SJCRH30 (cell line): ENCODE results near the gene MAX. TPM values are rescaled to one million over a fixed set of nuclear protein-coding genes. Genes with fewer than 3 reads are reported as not detected.
A peak's percentile ranks its signal among the peaks of the same experiment; 100 is the strongest.
"Not testable (repeated sequence)": the region's sequence is repeated elsewhere in the genome, so short reads cannot be mapped to it uniquely, and the experiment has no call there.

Experiments
- DNase-seq, 2 experiments: peaks; one replicate each; pipeline ENCODE4 v3.0.0-alpha.2; 2015 to 2020
- H3K27ac ChIP-seq: fragments of 250-450 bp; sonication (Bioruptor Pico); 2 replicates; pipeline ENCODE4 v1.5.1; 2020; ENCODE audit warnings: mild to moderate bottlenecking, moderate library complexity
- H3K27me3 ChIP-seq: fragments of 250-450 bp; sonication (Bioruptor Pico); 2 replicates; pipeline ENCODE4 v1.5.1; 2020; ENCODE audit warnings: mild to moderate bottlenecking, moderate library complexity
- H3K36me3 ChIP-seq: fragments of 250-450 bp; sonication (Bioruptor Pico); 2 replicates; pipeline ENCODE4 v1.5.1; 2020; ENCODE audit warnings: mild to moderate bottlenecking, moderate library complexity
- H3K4me1 ChIP-seq: fragments of 250-450 bp; sonication (Bioruptor Pico); 2 replicates; pipeline ENCODE4 v1.5.1; 2020; ENCODE audit warnings: mild to moderate bottlenecking, moderate library complexity
- H3K4me3 ChIP-seq: fragments of 250-450 bp; sonication (Bioruptor Pico); 2 replicates; pipeline ENCODE4 v1.5.1; 2020; ENCODE audit warnings: mild to moderate bottlenecking, moderate library complexity
- H3K9me3 ChIP-seq: fragments of 250-450 bp; sonication (Bioruptor Pico); replicated peaks from 2 replicates; pipeline ENCODE4 v1.5.1; 2020; ENCODE audit warnings: mild to moderate bottlenecking, moderate library complexity
- total RNA-seq: library from RNA; depleted of rRNA; stranded (reverse); fragments of >200 nt; shearing (Covaris generic); gene quantifications from 2 replicates; pipeline ENCODE4 v1.2.3, GENCODE V29; 2014

MAX gene
- total RNA-seq, 1 experiment from 2014 or later = 41.8 TPM

DNA sequence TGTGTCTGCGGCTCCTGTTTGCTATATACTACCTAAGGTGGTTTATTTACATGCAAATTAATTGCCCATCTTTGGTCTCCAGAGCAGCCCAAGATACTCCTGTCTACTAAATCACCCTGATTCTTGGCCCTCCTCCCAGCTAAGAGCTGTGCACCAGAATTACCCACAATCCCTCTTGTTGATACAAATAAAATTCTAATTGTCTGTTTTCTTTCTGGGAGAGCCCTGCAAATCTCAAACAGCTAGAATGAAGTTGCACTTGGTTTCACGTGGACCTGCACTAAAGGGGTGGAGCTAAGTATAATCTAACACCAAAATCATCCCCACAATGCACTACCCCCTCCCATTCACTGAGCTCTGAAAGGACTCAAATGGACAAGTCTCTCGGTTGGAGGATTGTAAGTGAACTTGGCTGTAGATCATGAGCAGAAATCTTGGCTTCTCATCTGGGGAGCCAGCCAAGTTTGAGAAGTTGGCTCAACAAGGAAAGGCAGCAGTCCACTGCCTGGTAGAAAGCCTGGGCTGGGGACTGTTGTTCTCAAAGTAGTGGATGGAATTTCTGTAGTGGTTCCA is 6.6 kb downstream of the MAX start:
- H3K4me3 ChIP-seq = no peak overlapping the region
- no peak overlapping the region for H3K27ac ChIP-seq
- no peaks in the 10 kb centered on the region for H3K4me1 ChIP-seq
- H3K9me3 ChIP-seq = no peaks in the 10 kb centered on the region
- no peaks in the 10 kb centered on the region for H3K27me3 ChIP-seq
- DNase-seq = no peak
- peaks cover 23% of the 10 kb centered on the region for H3K36me3 ChIP-seq

DNA sequence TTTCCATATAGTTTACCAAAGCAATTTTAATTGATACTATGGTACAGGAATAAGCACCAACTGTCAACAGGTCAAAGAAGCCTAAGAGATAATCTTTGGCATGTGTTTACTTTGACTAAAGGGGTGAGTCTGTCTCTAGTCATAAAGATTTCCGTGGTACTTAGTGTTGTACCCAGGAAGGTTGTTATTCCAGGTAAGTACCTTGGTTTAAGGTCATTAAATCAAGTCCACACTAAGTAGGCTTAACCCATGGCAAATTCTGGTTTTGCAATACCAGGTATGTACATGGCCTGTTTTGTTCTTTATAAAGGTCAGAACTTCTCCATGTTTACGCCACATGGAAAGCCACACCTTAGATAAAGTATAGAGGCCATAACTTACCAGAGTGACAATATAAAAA is 10.0 kb downstream of the MAX start:
- no peak overlapping the region for H3K4me3 ChIP-seq
- H3K9me3 ChIP-seq = no peaks in the 10 kb centered on the region
- H3K4me1 ChIP-seq = no peaks in the 10 kb centered on the region
- H3K27ac ChIP-seq = no peak overlapping the region
- no peaks in the 10 kb centered on the region for H3K27me3 ChIP-seq
- peaks cover 53% of the 10 kb centered on the region for H3K36me3 ChIP-seq
- no peak for DNase-seq

DNA sequence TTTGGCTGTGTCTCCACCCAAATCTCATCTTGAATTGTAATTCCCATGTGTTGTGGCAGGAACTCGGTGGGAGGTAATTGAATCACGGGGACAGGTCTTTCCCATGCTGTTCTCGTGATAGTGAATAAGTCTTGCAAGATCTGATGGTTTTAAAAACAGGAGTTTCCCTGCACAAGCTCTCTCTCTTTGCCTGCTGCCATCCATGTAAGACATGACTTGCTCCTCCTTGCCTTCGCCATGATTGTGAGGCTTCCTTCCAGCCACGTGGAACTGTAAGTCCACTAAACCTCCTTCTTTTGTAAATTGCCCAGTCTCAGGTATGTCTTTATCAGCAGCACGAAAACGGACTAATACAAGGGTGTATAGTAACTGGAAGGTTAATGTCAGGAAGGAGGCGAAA is 14.5 kb downstream of the MAX start:
- H3K4me1 ChIP-seq, H3K9me3 ChIP-seq, H3K27ac ChIP-seq, H3K4me3 ChIP-seq, H3K27me3 ChIP-seq, DNase-seq: not testable (repeated sequence)
- peaks cover 69% of the 10 kb centered on the region for H3K36me3 ChIP-seq

GRCh38 chr14:65086686-65087085 is 15.6 kb downstream of the MAX start:
- H3K27me3 ChIP-seq, H3K27ac ChIP-seq, H3K9me3 ChIP-seq, H3K4me1 ChIP-seq, H3K4me3 ChIP-seq: not testable (repeated sequence)
- H3K36me3 ChIP-seq = peaks cover 63% of the 10 kb centered on the region
- DNase-seq = peak in 1 of 2 experiments; percentile 15

GRCh38 chr14:65084554-65085505 is 17.5 kb downstream of the MAX start:
- Histone ChIP-seq H3K27ac (no peak overlapping the region), H3K4me3 (no peak overlapping the region), H3K36me3 (peaks cover 51% of the 10 kb centered on the region), H3K27me3 (no peaks in the 10 kb centered on the region), H3K4me1 (no peaks in the 10 kb centered on the region), H3K9me3 (no peaks in the 10 kb centered on the region)
- no peak for DNase-seq

DNA sequence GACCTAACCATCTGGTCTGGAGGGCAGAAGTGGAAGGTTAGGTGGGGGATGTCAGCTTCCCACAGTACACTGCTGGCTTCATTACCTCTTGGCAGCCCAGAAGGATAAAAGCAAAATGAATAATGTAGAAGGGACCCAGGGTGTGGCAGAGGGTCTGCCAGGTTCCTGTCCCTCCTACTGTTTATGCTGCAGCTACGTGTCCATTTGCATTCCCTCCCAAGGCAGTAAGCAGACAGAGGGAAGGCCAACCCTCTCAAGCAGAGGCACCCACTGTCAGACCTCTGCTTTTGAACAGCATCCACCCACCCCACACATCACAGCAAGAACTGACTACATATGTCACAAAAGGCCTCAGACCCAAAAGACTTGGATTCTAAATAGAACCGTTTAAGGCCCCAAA is 19.4 kb downstream of the MAX start:
- H3K9me3 ChIP-seq = no peaks in the 10 kb centered on the region
- H3K4me3 ChIP-seq = no peak overlapping the region
- H3K36me3 ChIP-seq = peaks cover 39% of the 10 kb centered on the region
- DNase-seq = no peak
- no peak overlapping the region for H3K27ac ChIP-seq
- H3K4me1 ChIP-seq = no peaks in the 10 kb centered on the region
- H3K27me3 ChIP-seq = no peaks in the 10 kb centered on the region

- DNase-seq = no peak
- no peaks in the 10 kb centered on the region for H3K4me1 ChIP-seq
- no peak overlapping the region for H3K27ac ChIP-seq
- no peaks in the 10 kb centered on the region for H3K27me3 ChIP-seq
- peaks cover 28% of the 10 kb centered on the region for H3K36me3 ChIP-seq
- H3K9me3 ChIP-seq = no peaks in the 10 kb centered on the region
- no peak overlapping the region for H3K4me3 ChIP-seq
Measured at GRCh38 chr14:65080960-65081747, 21.2 kb downstream of the MAX start.

GRCh38 chr14:65079768-65080167 is 22.5 kb downstream of the MAX start:
- Histone ChIP-seq H3K4me1 (no peaks in the 10 kb centered on the region), H3K27ac (no peak overlapping the region), H3K27me3 (no peaks in the 10 kb centered on the region), H3K9me3 (no peaks in the 10 kb centered on the region), H3K4me3 (no peak overlapping the region), H3K36me3 (peaks cover 21% of the 10 kb centered on the region)
- no peak for DNase-seq

- Histone ChIP-seq H3K36me3 (peaks cover 20% of the 10 kb centered on the region), H3K9me3 (no peaks in the 10 kb centered on the region), H3K27me3 (no peaks in the 10 kb centered on the region), H3K4me3 (no peak overlapping the region), H3K27ac (no peak overlapping the region), H3K4me1 (no peaks in the 10 kb centered on the region)
- no peak for DNase-seq
Measured at GRCh38 chr14:65079201-65079600, 23.1 kb downstream of the MAX start.

GRCh38 chr14:65077318-65077717 is 25.0 kb downstream of the MAX start:
- no peak overlapping the region for H3K4me3 ChIP-seq
- no peak overlapping the region for H3K27ac ChIP-seq
- DNase-seq = no peak
- no peaks in the 10 kb centered on the region for H3K9me3 ChIP-seq
- no peaks in the 10 kb centered on the region for H3K27me3 ChIP-seq
- H3K4me1 ChIP-seq = no peaks in the 10 kb centered on the region
- H3K36me3 ChIP-seq = peaks cover 13% of the 10 kb centered on the region

DNA sequence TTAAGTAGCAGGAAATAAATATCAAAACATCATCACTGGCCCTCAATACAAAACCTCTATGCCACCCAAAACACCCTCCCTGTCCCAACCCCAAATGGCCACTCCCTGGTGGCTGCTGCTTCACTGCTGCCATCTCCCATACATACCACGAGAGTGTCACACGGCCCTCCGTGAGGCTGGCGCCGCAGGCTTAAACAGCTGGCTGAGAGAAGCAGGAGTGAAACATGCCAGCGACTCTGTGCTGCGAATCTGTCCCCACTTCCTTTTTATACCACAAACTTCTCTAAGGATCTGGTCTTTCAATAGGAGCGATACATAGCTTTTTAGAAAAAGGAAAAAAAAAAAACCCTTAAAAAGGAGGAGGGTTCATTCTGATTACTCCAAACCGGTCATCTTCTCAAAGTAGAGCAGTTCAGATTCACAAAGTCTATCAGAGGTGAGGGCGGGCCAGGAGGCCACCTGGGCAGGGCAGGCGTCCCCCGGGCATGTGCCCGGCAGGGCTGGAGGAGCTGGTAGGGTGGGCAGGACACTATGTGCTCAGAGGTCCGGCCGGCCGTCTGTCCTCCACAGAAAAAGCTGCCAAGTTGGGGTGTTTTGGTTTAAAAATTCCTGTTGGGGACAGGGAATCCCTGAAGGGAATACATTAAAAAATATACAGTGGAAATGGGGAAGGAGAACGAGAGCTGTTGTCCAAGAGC is 26.5 kb downstream of the MAX start:
- no peak for DNase-seq
- no peaks in the 10 kb centered on the region for H3K9me3 ChIP-seq
- H3K4me1 ChIP-seq = no peaks in the 10 kb centered on the region
- H3K4me3 ChIP-seq = no peak overlapping the region
- H3K27me3 ChIP-seq = no peaks in the 10 kb centered on the region
- no peak overlapping the region for H3K27ac ChIP-seq
- H3K36me3 ChIP-seq = peaks cover 9% of the 10 kb centered on the region

GRCh38 chr14:65074449-65075150 is 27.7 kb downstream of the MAX start:
- no peak for DNase-seq
- Histone ChIP-seq H3K36me3 (peaks cover 5% of the 10 kb centered on the region; the same call in 1 of the 2 replicates), H3K4me3 (no peak overlapping the region), H3K27me3 (no peaks in the 10 kb centered on the region), H3K27ac (no peak overlapping the region), H3K9me3 (no peaks in the 10 kb centered on the region), H3K4me1 (no peaks in the 10 kb centered on the region)

DNA sequence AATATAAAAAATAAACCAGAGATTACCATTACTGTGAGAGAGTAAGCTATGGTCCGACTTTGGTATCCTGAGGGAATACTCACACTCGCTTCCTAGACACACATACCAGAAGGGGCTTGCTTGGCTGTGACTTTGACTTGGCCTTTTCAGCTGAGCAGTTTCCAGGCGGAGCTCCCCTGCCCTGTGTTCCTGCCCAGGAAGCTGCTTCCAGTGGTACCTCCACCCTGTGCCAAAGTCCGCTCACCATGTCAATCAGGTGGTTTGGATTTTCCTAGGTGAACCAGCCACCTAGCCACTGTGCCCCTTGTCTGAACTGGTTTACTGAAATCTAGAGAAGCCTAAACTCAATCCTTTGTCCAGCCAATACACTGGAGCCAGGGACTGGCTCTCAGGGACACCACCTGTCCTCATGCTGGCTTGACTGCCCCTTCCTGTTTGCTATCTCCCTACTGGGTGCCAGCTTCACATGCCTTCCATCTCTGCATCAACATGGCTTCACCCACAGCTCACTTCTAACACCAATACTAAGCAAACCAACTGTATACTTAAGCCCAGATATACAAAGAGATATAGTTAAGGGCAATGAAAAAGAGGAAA is 28.6 kb downstream of the MAX start:
- Histone ChIP-seq H3K27me3 (no peaks in the 10 kb centered on the region), H3K4me3 (no peak overlapping the region), H3K36me3 (peaks cover 3% of the 10 kb centered on the region; the same call in 1 of the 2 replicates)

GRCh38 chr14:65072937-65073336 is 29.4 kb downstream of the MAX start:
- no peak for DNase-seq
- peaks cover 3% of the 10 kb centered on the region; the same call in 1 of the 2 replicates for H3K36me3 ChIP-seq

More for the DNA sequence above, 28.6 kb downstream of the MAX start:
- H3K27ac ChIP-seq = no peak overlapping the region
- no peak for DNase-seq
- H3K9me3 ChIP-seq = no peaks in the 10 kb centered on the region
- H3K4me1 ChIP-seq = no peaks in the 10 kb centered on the region

More at GRCh38 chr14:65072937-65073336, 29.4 kb downstream of the MAX start:
- Histone ChIP-seq H3K4me3 (no peak overlapping the region), H3K9me3 (no peaks in the 10 kb centered on the region), H3K4me1 (no peaks in the 10 kb centered on the region), H3K27me3 (no peaks in the 10 kb centered on the region), H3K27ac (no peak overlapping the region)
